HCT116 (cell line): ENCODE results near the gene CTNND2. TPM values are rescaled to one million over a fixed set of nuclear protein-coding genes. Genes with fewer than 3 reads are reported as not detected.

Experiments used
- ATAC-seq: fragments of 200-7000 bp; cut with Tn5 transposase; 2 replicates; pipeline ENCODE4 v1.9.1; 2020; ENCODE audit warnings: mild to moderate bottlenecking, moderate library complexity
- BruUV-seq: library from RNA; stranded (reverse); fragments of 400-500 nt; replicated peaks from 2 replicates; lab custom pipeline; 2021; lab: Mats Ljungman, UMichigan
- CTCF ChIA-PET: fragments of 300-600 bp; sonication (Branson Sonifier 250); formaldehyde crosslinking; loops from one replicate; lab custom pipeline; 2021; ENCODE audit warnings: antibody characterized with exemption; lab: Charles Lee
- POLR2A ChIA-PET: fragments of 300-600, 350-600 bp; sonication (Branson Sonifier 250); formaldehyde crosslinking; loops from one replicate; lab custom pipeline; 2021; ENCODE audit warnings: antibody characterized with exemption; lab: Charles Lee
- RAD21 ChIA-PET, 2 experiments: fragments of 300-600 bp; sonication (Branson Sonifier 250); formaldehyde crosslinking; loops; one replicate each; lab custom pipeline; 2023; ENCODE audit warnings: low total read pairs in 2 of 2; ENCODE audit not compliant: uncharacterized antibody in 2 of 2, unreplicated experiment in 2 of 2, low non-redundant PET in 1 of 2; lab: Charles Lee
- DNase-seq: peaks from one replicate; pipeline ENCODE4 v3.0.0-alpha.2; 2010; ENCODE audit warnings: low read depth, low spot score
- H2AFZ ChIP-seq: fragments of 200-600 bp; shearing (Covaris generic), sonication (generic); 2 replicates; pipeline ENCODE4 v1.6.1; 2017; ENCODE audit warnings: low read depth, mixed run types, mixed read lengths, antibody characterized with exemption, low read length; ENCODE audit not compliant: poor library complexity, severe bottlenecking
- H3K27ac ChIP-seq: 2 replicates; pipeline ENCODE4 v1.5.1; 2012; ENCODE audit warnings: low read depth, low read length
- H3K27me3 ChIP-seq: fragments of 200-600 bp; sonication (generic); 2 replicates; pipeline ENCODE4 v1.6.1; 2016; ENCODE audit warnings: mixed run types, low read length, mixed read lengths; ENCODE audit not compliant: insufficient read depth
- H3K36me3 ChIP-seq, 2 experiments: fragments of 200-500 bp in 1 of 2; fragments of 200-600 bp in 1 of 2; sonication (Bioruptor generic) in 1 of 2; sonication (generic) in 1 of 2; 2 replicates each; pipeline versions ENCODE4 v1.5.1 to v1.6.1; 2014 to 2016; ENCODE audit warnings: low read length in 2 of 2, inconsistent platforms in 1 of 2, mixed read lengths in 1 of 2, mixed run types in 1 of 2; ENCODE audit not compliant: insufficient read depth in 2 of 2, control insufficient read depth in 1 of 2
- H3K4me1 ChIP-seq, 2 experiments: fragments of 200-600 bp in 1 of 2; sonication (generic) in 1 of 2; 2 replicates each; pipeline versions ENCODE4 v1.5.1 to v1.6.1; 2012 to 2017; ENCODE audit warnings: low read length in 2 of 2, inconsistent platforms in 1 of 2, mild to moderate bottlenecking in 1 of 2, mixed read lengths in 1 of 2, mixed run types in 1 of 2, moderate library complexity in 1 of 2; ENCODE audit not compliant: insufficient read depth in 2 of 2, control insufficient read depth in 1 of 2
- H3K4me2 ChIP-seq: fragments of 200-600 bp; sonication (generic); 2 replicates; pipeline ENCODE4 v1.6.1; 2017; ENCODE audit warnings: mixed run types, low read length, mixed read lengths
- H3K4me3 ChIP-seq, 2 experiments: fragments of 200-600 bp in 1 of 2; sonication (generic) in 1 of 2; replicated peaks in 1 of 2; 2 replicates each; pipeline ENCODE4 v1.5.1; 2011 to 2016; ENCODE audit warnings: low read length in 2 of 2, control low read depth in 1 of 2, low read depth in 1 of 2, mild to moderate bottlenecking in 1 of 2, mixed read lengths in 1 of 2, mixed run types in 1 of 2
- H3K79me2 ChIP-seq: fragments of 200-600 bp; sonication (generic); 2 replicates; pipeline ENCODE4 v1.6.1; 2017; ENCODE audit warnings: mild to moderate bottlenecking, mixed run types, low read length, moderate library complexity, mixed read lengths; ENCODE audit not compliant: insufficient read depth
- H3K9ac ChIP-seq: fragments of 200-600 bp; sonication (generic); 2 replicates; pipeline ENCODE4 v1.6.1; 2016; ENCODE audit warnings: low read length, mixed read lengths
- H3K9me2 ChIP-seq: fragments of 200-600 bp; sonication (generic), shearing (Covaris generic); 2 replicates; pipeline ENCODE4 v1.6.1; 2017; ENCODE audit warnings: mixed run types, mild to moderate bottlenecking, moderate library complexity; ENCODE audit not compliant: insufficient read depth
- H3K9me3 ChIP-seq, 2 experiments: fragments of 200-500 bp in 1 of 2; fragments of 200-600 bp in 1 of 2; sonication (Bioruptor generic) in 1 of 2; sonication (generic) in 1 of 2; 2 replicates each; pipeline ENCODE4 v1.6.1; 2014 to 2017; ENCODE audit warnings: low read length in 2 of 2, mixed read lengths in 2 of 2, inconsistent platforms in 1 of 2, low read depth in 1 of 2, mild to moderate bottlenecking in 1 of 2, mixed run types in 1 of 2, moderate library complexity in 1 of 2; ENCODE audit not compliant: control insufficient read depth in 1 of 2, insufficient read depth in 1 of 2
- H4K20me1 ChIP-seq: fragments of 200-600 bp; sonication (generic), shearing (Covaris generic); 2 replicates; pipeline ENCODE4 v1.6.1; 2017; ENCODE audit warnings: mixed run types, mild to moderate bottlenecking, moderate library complexity; ENCODE audit not compliant: insufficient read depth
- ATF3 ChIP-seq: IDR thresholded peaks from 2 replicates; pipeline ENCODE4 v1.6.1; 2012
- CEBPB ChIP-seq: IDR thresholded peaks from 2 replicates; pipeline ENCODE4 v1.6.1; 2012; ENCODE audit warnings: low read depth
- CTCF ChIP-seq, 3 experiments: fragments of 200-600 bp in 1 of 3; sonication (generic) in 1 of 3; IDR thresholded peaks in 2 of 3; conservative IDR thresholded peaks in 1 of 3; 2 replicates each; pipeline ENCODE4 v1.5.1; 2012 to 2017; ENCODE audit warnings: low read depth in 2 of 3, low read length in 2 of 3, antibody characterized with exemption in 1 of 3, borderline replicate concordance in 1 of 3, control low read depth in 1 of 3, mild to moderate bottlenecking in 1 of 3, mixed read lengths in 1 of 3, mixed run types in 1 of 3, moderate library complexity in 1 of 3; ENCODE audit not compliant: insufficient read depth in 1 of 3
- ELF1 ChIP-seq: IDR thresholded peaks from 2 replicates; pipeline ENCODE4 v1.6.1; 2012; ENCODE audit warnings: low read depth, borderline replicate concordance
- EZH2 ChIP-seq: fragments of 200-600 bp; sonication (generic); IDR thresholded peaks from 2 replicates; pipeline ENCODE4 v1.6.1; 2017; ENCODE audit warnings: antibody characterized with exemption, mixed run types
- EZH2phosphoT487 ChIP-seq: fragments of 200-600 bp; IDR thresholded peaks from 2 replicates; pipeline ENCODE4 v1.6.1; 2018; ENCODE audit warnings: antibody characterized with exemption, borderline replicate concordance
- JUND ChIP-seq: IDR thresholded peaks from 2 replicates; pipeline ENCODE4 v1.6.1; 2012
- RAD21 ChIP-seq: IDR thresholded peaks from 2 replicates; pipeline ENCODE4 v1.6.1; 2012; ENCODE audit warnings: low read depth, mild to moderate bottlenecking
- REST ChIP-seq: IDR thresholded peaks from 2 replicates; pipeline ENCODE4 v1.6.1; 2012; ENCODE audit warnings: low read depth
- SP1 ChIP-seq: IDR thresholded peaks from 2 replicates; pipeline ENCODE4 v1.6.1; 2012; ENCODE audit warnings: low read depth
- SRF ChIP-seq: IDR thresholded peaks from 2 replicates; pipeline ENCODE4 v1.6.1; 2012; ENCODE audit warnings: low read depth
- ZBTB33 ChIP-seq: IDR thresholded peaks from 2 replicates; pipeline ENCODE4 v1.6.1; 2011; ENCODE audit warnings: mild to moderate bottlenecking, low read length, moderate library complexity; ENCODE audit not compliant: insufficient replicate concordance; ENCODE audit errors: extremely low read depth
- ZFX ChIP-seq: fragments of 450-650 bp; IDR thresholded peaks from 2 replicates; pipeline ENCODE4 v1.6.1; 2017
- intact Hi-C: fragments of 100-400 bp; cut with micrococcal nuclease; formaldehyde crosslinking; loops from 2 replicates; pipeline ENCODE4 v1.10.0; 2022
- total RNA-seq: library from RNA; stranded (reverse); gene quantifications from one replicate; pipeline ENCODE4 v1.2.1, GENCODE V29; 2021; ENCODE audit not compliant: unreplicated experiment

Gene CTNND2
- total RNA-seq, 1 experiment from 2014 or later, result not detected

- peaks cover 35% of the 10 kb centered on the region for H3K27me3 ChIP-seq
- H3K4me2 ChIP-seq, result no peak overlapping the region
- no peaks in the 10 kb centered on the region for H4K20me1 ChIP-seq
- no peak overlapping the region for H2AFZ ChIP-seq
- intact Hi-C loops, result no loop called here
- ChIA-PET RAD21 (no interaction called here), CTCF (no interaction called here), POLR2A (no interaction called here)
- no peak overlapping the region for H3K27ac ChIP-seq
- H3K4me3 ChIP-seq, result no peak overlapping the region
- no peak overlapping the region for H3K9ac ChIP-seq
- H3K9me2 ChIP-seq, result no peaks in the 10 kb centered on the region
- H3K79me2 ChIP-seq, result no peaks in the 10 kb centered on the region
- no peaks in the 10 kb centered on the region for H3K36me3 ChIP-seq
- no peak for ATAC-seq
- TF ChIP-seq REST, result no peak
- TF ChIP-seq SP1, result no peak
- TF ChIP-seq JUND, result no peak
- no peak for TF ChIP-seq CEBPB
- TF ChIP-seq ZFX, result no peak
- TF ChIP-seq SRF, result no peak
- TF ChIP-seq ELF1, result no peak
- TF ChIP-seq CTCF (IDR thresholded peaks at IDR 0.05 in 2 of 3, conservative IDR thresholded peaks at IDR 0.05 in 1 of 3; ENCODE audit: borderline replicate concordance in 1 of 3, insufficient read depth in 1 of 3, low read depth in 2 of 3, low read length in 2 of 3), result no peak
- no peak for TF ChIP-seq ZBTB33
- no peak for TF ChIP-seq EZH2phosphoT487
- TF ChIP-seq RAD21, result no peak
- no peak for TF ChIP-seq EZH2
- no peak for TF ChIP-seq ATF3
- no peak for DNase-seq
- no peaks in the 10 kb centered on the region for H3K4me1 ChIP-seq
- no peaks in the 10 kb centered on the region for H3K9me3 ChIP-seq
- BruUV-seq, result no TSS peak
These were observed 798.5 kb downstream of the CTNND2 start for GRCh38 chr5:11105696-11106095.
